HEK293 (cell line): Measurements from ENCODE around the gene SERGEF.

Experiments
- CTCF ChIA-PET: fragments of 350-600 bp; formaldehyde crosslinking; extraction: SDS; loops from one replicate; lab custom pipeline; 2021; ENCODE audit warnings: antibody characterized with exemption; lab: Yijun Ruan, JAX
- POLR2A ChIA-PET: fragments of 300-600 bp; formaldehyde crosslinking; extraction: SDS; loops from one replicate; lab custom pipeline; 2020; ENCODE audit warnings: antibody characterized with exemption, inconsistent platforms; lab: Yijun Ruan, JAX
- H3K27ac ChIP-seq: fragments of 200-500 bp; sonication (Bioruptor generic); 2 replicates; pipeline ENCODE4 v1.5.1; 2014; ENCODE audit warnings: low read depth, low read length, control low read depth, inconsistent platforms; ENCODE audit errors: extremely low read depth
- H3K36me3 ChIP-seq, 2 experiments: fragments of 200-500 bp in 1 of 2; sonication (Bioruptor generic) in 1 of 2; 1 replicate in 1 of 2; 2 replicates in 1 of 2; pipeline ENCODE4 v1.5.1; 2014 to 2017; ENCODE audit warnings: inconsistent platforms in 2 of 2, low read length in 2 of 2; ENCODE audit not compliant: control insufficient read depth in 2 of 2, insufficient read depth in 1 of 2
- H3K4me1 ChIP-seq: fragments of 200-500 bp; sonication (Bioruptor generic); 2 replicates; pipeline ENCODE4 v1.5.1; 2014; ENCODE audit warnings: mild to moderate bottlenecking, low read length, inconsistent platforms; ENCODE audit not compliant: control insufficient read depth, insufficient read depth
- H3K4me3 ChIP-seq: 2 replicates; pipeline ENCODE4 v1.5.1; 2011; ENCODE audit warnings: low read depth, mild to moderate bottlenecking, control low read depth, low read length, moderate library complexity
- H3K9me3 ChIP-seq: fragments of 200-500 bp; sonication (Bioruptor generic); 2 replicates; pipeline ENCODE4 v1.5.1; 2014; ENCODE audit warnings: low read depth, low read length, inconsistent platforms; ENCODE audit not compliant: control insufficient read depth, insufficient read depth
- GLIS2 ChIP-seq: fragments of 450-650 bp; formaldehyde crosslinking; IDR thresholded peaks from 2 replicates; pipeline ENCODE4 v1.5.1; 2016; ENCODE audit warnings: missing biosample characterization, missing genetic modification characterization
- KLF1 ChIP-seq: fragments of 450-650 bp; formaldehyde crosslinking; IDR thresholded peaks from 2 replicates; pipeline ENCODE4 v1.5.1; 2016; ENCODE audit warnings: missing biosample characterization, missing genetic modification characterization
- KLF17 ChIP-seq: fragments of 450-650 bp; formaldehyde crosslinking; IDR thresholded peaks from 2 replicates; pipeline ENCODE4 v1.5.1; 2016; ENCODE audit warnings: missing biosample characterization, missing genetic modification characterization
- KLF8 ChIP-seq: fragments of 450-650 bp; formaldehyde crosslinking; IDR thresholded peaks from 2 replicates; pipeline ENCODE4 v1.5.1; 2016; ENCODE audit warnings: missing biosample characterization, missing genetic modification characterization
- MYNN ChIP-seq: fragments of 450-650 bp; formaldehyde crosslinking; IDR thresholded peaks from 2 replicates; pipeline ENCODE4 v1.5.1; 2016; ENCODE audit warnings: missing biosample characterization, missing genetic modification characterization, borderline replicate concordance
- OVOL3 ChIP-seq: fragments of 450-650 bp; formaldehyde crosslinking; IDR thresholded peaks from 2 replicates; pipeline ENCODE4 v1.5.1; 2016; ENCODE audit warnings: missing biosample characterization, missing genetic modification characterization
- RBAK ChIP-seq: fragments of 450-650 bp; formaldehyde crosslinking; IDR thresholded peaks from 2 replicates; pipeline ENCODE4 v1.5.1; 2016; ENCODE audit warnings: missing biosample characterization, missing genetic modification characterization
- SETDB1 ChIP-seq: IDR thresholded peaks from one replicate; pipeline ENCODE4 v1.6.1; 2017; ENCODE audit warnings: mild to moderate bottlenecking, low read length, moderate library complexity, mixed read lengths; ENCODE audit not compliant: insufficient read length
- SP7 ChIP-seq: fragments of 450-650 bp; formaldehyde crosslinking; IDR thresholded peaks from 2 replicates; pipeline ENCODE4 v1.5.1; 2016; ENCODE audit warnings: missing biosample characterization, missing genetic modification characterization
- TRIM28 ChIP-seq: IDR thresholded peaks from 2 replicates; pipeline ENCODE4 v1.6.1; 2011; ENCODE audit warnings: low read length, control low read depth, borderline replicate concordance
- ZBTB1 ChIP-seq: fragments of 450-650 bp; formaldehyde crosslinking; IDR thresholded peaks from 2 replicates; pipeline ENCODE4 v1.5.1; 2016; ENCODE audit warnings: missing biosample characterization, missing genetic modification characterization
- ZNF114 ChIP-seq: fragments of 450-650 bp; formaldehyde crosslinking; IDR thresholded peaks from 2 replicates; pipeline ENCODE4 v1.5.0; 2017; ENCODE audit warnings: missing biosample characterization, missing genetic modification characterization
- ZNF133 ChIP-seq: fragments of 450-650 bp; formaldehyde crosslinking; IDR thresholded peaks from 2 replicates; pipeline ENCODE4 v1.5.1; 2016; ENCODE audit warnings: missing biosample characterization, missing genetic modification characterization
- ZNF146 ChIP-seq: fragments of 450-650 bp; formaldehyde crosslinking; IDR thresholded peaks from 2 replicates; pipeline ENCODE4 v1.5.1; 2016; ENCODE audit warnings: missing biosample characterization, missing genetic modification characterization
- ZNF175 ChIP-seq: fragments of 450-650 bp; formaldehyde crosslinking; IDR thresholded peaks from 2 replicates; pipeline ENCODE4 v1.5.1; 2016; ENCODE audit warnings: missing biosample characterization, missing genetic modification characterization
- ZNF2 ChIP-seq: fragments of 450-650 bp; formaldehyde crosslinking; IDR thresholded peaks from 2 replicates; pipeline ENCODE4 v1.5.1; 2016; ENCODE audit warnings: missing biosample characterization, missing genetic modification characterization
- ZNF24 ChIP-seq: fragments of 450-650 bp; formaldehyde crosslinking; IDR thresholded peaks from 2 replicates; pipeline ENCODE4 v1.5.1; 2016; ENCODE audit warnings: missing biosample characterization, missing genetic modification characterization
- ZNF37A ChIP-seq: fragments of 450-650 bp; IDR thresholded peaks from 2 replicates; pipeline ENCODE4 v1.5.1; 2018; ENCODE audit warnings: missing biosample characterization, missing genetic modification characterization
- ZNF423 ChIP-seq: fragments of 450-650 bp; formaldehyde crosslinking; IDR thresholded peaks from 2 replicates; pipeline ENCODE4 v1.5.1; 2016; ENCODE audit warnings: missing biosample characterization, missing genetic modification characterization
- ZNF433 ChIP-seq: fragments of 450-650 bp; formaldehyde crosslinking; IDR thresholded peaks from 2 replicates; pipeline ENCODE4 v1.5.1; 2016; ENCODE audit warnings: missing biosample characterization, missing genetic modification characterization, low read depth
- ZNF48 ChIP-seq: fragments of 450-650 bp; formaldehyde crosslinking; IDR thresholded peaks from 2 replicates; pipeline ENCODE4 v1.5.1; 2016; ENCODE audit warnings: missing biosample characterization, missing genetic modification characterization
- ZNF530 ChIP-seq: fragments of 450-650 bp; formaldehyde crosslinking; IDR thresholded peaks from 2 replicates; pipeline ENCODE4 v1.5.1; 2016; ENCODE audit warnings: low read depth, missing biosample characterization, missing genetic modification characterization
- ZNF596 ChIP-seq: fragments of 450-650 bp; IDR thresholded peaks from 2 replicates; pipeline ENCODE4 v1.5.0; 2018; ENCODE audit warnings: missing biosample characterization, mild to moderate bottlenecking, missing genetic modification characterization, moderate library complexity
- ZNF624 ChIP-seq: fragments of 450-650 bp; formaldehyde crosslinking; IDR thresholded peaks from 2 replicates; pipeline ENCODE4 v1.5.1; 2017; ENCODE audit warnings: missing biosample characterization, missing genetic modification characterization
- ZSCAN18 ChIP-seq: fragments of 450-650 bp; formaldehyde crosslinking; IDR thresholded peaks from 2 replicates; pipeline ENCODE4 v1.5.1; 2016; ENCODE audit warnings: missing biosample characterization, missing genetic modification characterization

The SERGEF gene

GRCh38 chr11:17934194-17934593 lies 78.7 kb downstream of the SERGEF start:
- H3K27ac ChIP-seq: no peak overlapping the region
- POLR2A ChIA-PET: no interaction called here
- CTCF ChIA-PET: interaction anchor here (2.0 to 2.5 kb wide), 2 partner anchors 22 to 204 kb away, joined by 5 to 13 read pairs; no protein-coding TSS in a partner anchor
- H3K36me3 ChIP-seq: peaks cover 0 to 9% of the 10 kb centered on the region in 2 experiments; a peak in 1 of 3 replicates
- no peak overlapping the region for H3K4me3 ChIP-seq
- no peaks in the 10 kb centered on the region for H3K9me3 ChIP-seq
- no peaks in the 10 kb centered on the region for H3K4me1 ChIP-seq
- TF ChIP-seq KLF8 (tag by site-specific recombination) (no peak), ZNF133 (no peak), ZNF37A (no peak), ZSCAN18 (no peak), GLIS2 (tag by site-specific recombination) (no peak), OVOL3 (tag by site-specific recombination) (no peak), MYNN (tag by site-specific recombination) (no peak), ZNF530 (tag by site-specific recombination) (no peak), KLF17 (no peak), RBAK (tag by site-specific recombination) (no peak), ZNF433 (no peak), SETDB1 (no peak), KLF1 (tag by site-specific recombination) (no peak), ZNF146 (tag by site-specific recombination) (no peak), ZNF624 (tag by site-specific recombination) (no peak), ZBTB1 (tag by site-specific recombination) (no peak), TRIM28 (no peak), ZNF596 (no peak)

- TF ChIP-seq ZNF48 (tag by site-specific recombination) (no peak), ZNF423 (no peak), ZNF24 (tag by site-specific recombination) (no peak), ZNF175 (tag by site-specific recombination) (no peak), ZNF114 (no peak)
- TF ChIP-seq, all 188 proteins: peak for 0
- Histone ChIP-seq H3K27ac (no peak overlapping the region), H3K9me3 (no peaks in the 10 kb centered on the region), H3K4me3 (no peak overlapping the region), H3K36me3 (peaks cover 0 to 9% of the 10 kb centered on the region in 2 experiments; a peak in 1 of 3 replicates), H3K4me1 (no peaks in the 10 kb centered on the region)
- ChIA-PET CTCF (interaction anchor here (2.0 to 2.5 kb wide), 2 partner anchors 21 to 203 kb away, joined by 5 to 13 read pairs; no protein-coding TSS in a partner anchor), POLR2A (no interaction called here)
Observed at GRCh38 chr11:17933708-17934107, 79.1 kb downstream of the SERGEF start.

- TF ChIP-seq ZNF2 (tag by site-specific recombination): 0 out of 2 replicates have a peak, but pooled peaks have one; percentile 44
- TF ChIP-seq SP7: no peak
- H3K4me3 ChIP-seq: no peak overlapping the region
- peaks cover 0 to 9% of the 10 kb centered on the region in 2 experiments; a peak in 1 of 3 replicates for H3K36me3 ChIP-seq
- CTCF ChIA-PET: interaction anchor here (0.8 to 2.5 kb wide), 5 partner anchors 10 to 332 kb away, joined by 3 to 13 read pairs (median 4); no protein-coding TSS in a partner anchor
- no peaks in the 10 kb centered on the region for H3K4me1 ChIP-seq
- H3K27ac ChIP-seq: no peak overlapping the region
- H3K9me3 ChIP-seq: no peaks in the 10 kb centered on the region
- POLR2A ChIA-PET: no interaction called here
Observed at GRCh38 chr11:17932472-17932871, 80.4 kb downstream of the SERGEF start.
